Measurements from ENCODE around the gene LRRC46. TPM values are rescaled to one million over a fixed set of nuclear protein-coding genes. Genes with fewer than 3 reads are reported as not detected.

LRRC46 gene
- total and polyA plus RNA-seq, 2 donors = 0.19 to 2.4 TPM

DNA sequence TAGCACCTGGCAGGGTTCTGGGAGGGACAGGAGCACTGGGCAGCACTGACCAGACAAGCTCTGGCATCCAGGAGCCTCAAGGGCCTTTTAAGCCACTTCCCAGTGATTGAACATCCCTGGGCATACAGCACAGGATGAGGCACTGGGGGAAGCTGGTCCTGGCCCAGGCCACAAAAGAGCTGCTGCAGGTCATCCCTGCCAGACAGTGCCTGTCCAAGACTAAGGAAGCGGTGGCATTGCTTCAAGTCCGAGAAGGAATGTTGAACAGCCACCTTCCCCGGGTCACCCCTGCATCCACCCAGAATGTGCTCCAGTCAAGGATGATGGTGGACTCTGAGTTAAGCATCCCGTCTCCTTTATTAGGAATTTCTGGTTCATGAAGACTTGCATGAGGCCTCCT, 8.7 kb upstream of the LRRC46 start:
- Histone ChIP-seq H3K27ac (ENCODE audit: low read depth in 1 of 2, low read length in 1 of 2) (no peak overlapping the region), H3K36me3 (ENCODE audit: control insufficient read depth in 2 of 2, insufficient read depth in 2 of 2, low read length in 1 of 2) (peaks cover 49 to 60% of the 10 kb centered on the region in 2 donors), H3K27me3 (ENCODE audit: control insufficient read depth in 2 of 2, insufficient read depth in 1 of 2, low read length in 1 of 2) (no peaks in the 10 kb centered on the region), H3K4me3 (ENCODE audit: low read length in 2 of 2) (no peak overlapping the region), H3K4me1 (ENCODE audit: control insufficient read depth in 2 of 2, insufficient read depth in 2 of 2, low read length in 2 of 2) (peaks cover 14 to 15% of the 10 kb centered on the region in 2 donors), H3K9me3 (ENCODE audit: control insufficient read depth in 2 of 2, insufficient read depth in 1 of 2, low read length in 1 of 2) (no peaks in the 10 kb centered on the region)
- no peak for DNase-seq (ENCODE audit: low read depth in 6 of 9, low spot score in 9 of 9)
- 99% methylated on average over 4 of the region's 4 CpGs for WGBS

DNA sequence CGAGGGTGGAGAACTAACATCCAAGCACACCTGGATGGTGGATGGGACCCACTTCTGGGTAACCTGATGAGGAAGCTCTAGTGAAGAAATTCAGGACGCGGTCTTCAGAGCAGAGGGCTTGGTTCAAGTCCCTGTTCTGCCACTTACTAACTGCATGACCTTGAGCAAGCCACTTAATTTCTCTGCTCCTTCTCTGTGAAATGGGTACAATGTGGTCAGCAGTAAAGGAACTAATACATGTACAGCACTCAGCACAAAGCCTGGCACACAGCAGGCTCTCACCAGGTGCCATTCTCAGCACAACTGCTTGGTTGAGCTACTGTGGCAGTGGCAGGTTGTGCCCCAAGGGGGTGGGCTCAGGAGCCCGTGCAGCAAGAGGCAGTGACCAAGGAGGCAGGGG, 8.0 kb upstream of the LRRC46 start:
- no peak overlapping the region for H3K4me3 ChIP-seq (ENCODE audit: low read length in 2 of 2)
- 95% methylated on average over 4 of the region's 4 CpGs for WGBS
- H3K36me3 ChIP-seq (ENCODE audit: control insufficient read depth in 2 of 2, insufficient read depth in 2 of 2, low read length in 1 of 2) = peaks cover 48 to 58% of the 10 kb centered on the region in 2 donors
- H3K27ac ChIP-seq (ENCODE audit: low read depth in 1 of 2, low read length in 1 of 2) = no peak overlapping the region
- no peak for DNase-seq (ENCODE audit: low read depth in 6 of 9, low spot score in 9 of 9)
- H3K27me3 ChIP-seq (ENCODE audit: control insufficient read depth in 2 of 2, insufficient read depth in 1 of 2, low read length in 1 of 2) = no peaks in the 10 kb centered on the region
- H3K9me3 ChIP-seq (ENCODE audit: control insufficient read depth in 2 of 2, insufficient read depth in 1 of 2, low read length in 1 of 2) = no peaks in the 10 kb centered on the region
- peaks cover 14 to 15% of the 10 kb centered on the region in 2 donors for H3K4me1 ChIP-seq (ENCODE audit: control insufficient read depth in 2 of 2, insufficient read depth in 2 of 2, low read length in 2 of 2)

DNA sequence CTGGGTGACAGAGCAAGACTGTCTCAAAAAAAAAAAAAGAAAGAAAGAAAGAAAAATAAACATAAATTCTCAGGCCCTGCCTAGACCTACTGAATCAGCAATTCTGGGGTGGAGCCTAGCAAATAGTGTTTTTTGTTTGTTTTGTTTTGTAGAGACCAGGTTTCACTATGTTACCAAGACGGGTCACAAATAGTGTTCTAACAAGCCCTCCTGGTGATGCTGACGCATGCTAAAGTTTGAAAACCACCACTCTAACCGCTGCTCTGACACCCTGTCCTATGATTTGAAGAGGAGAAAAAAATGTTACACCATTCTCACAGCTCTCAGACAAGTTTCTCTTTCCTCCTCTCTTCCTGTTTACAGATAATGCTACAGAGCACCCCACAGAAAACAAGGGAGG, 1.6 kb upstream of the LRRC46 start:
- no peak overlapping the region for H3K4me3 ChIP-seq (ENCODE audit: low read length in 2 of 2)

DNA sequence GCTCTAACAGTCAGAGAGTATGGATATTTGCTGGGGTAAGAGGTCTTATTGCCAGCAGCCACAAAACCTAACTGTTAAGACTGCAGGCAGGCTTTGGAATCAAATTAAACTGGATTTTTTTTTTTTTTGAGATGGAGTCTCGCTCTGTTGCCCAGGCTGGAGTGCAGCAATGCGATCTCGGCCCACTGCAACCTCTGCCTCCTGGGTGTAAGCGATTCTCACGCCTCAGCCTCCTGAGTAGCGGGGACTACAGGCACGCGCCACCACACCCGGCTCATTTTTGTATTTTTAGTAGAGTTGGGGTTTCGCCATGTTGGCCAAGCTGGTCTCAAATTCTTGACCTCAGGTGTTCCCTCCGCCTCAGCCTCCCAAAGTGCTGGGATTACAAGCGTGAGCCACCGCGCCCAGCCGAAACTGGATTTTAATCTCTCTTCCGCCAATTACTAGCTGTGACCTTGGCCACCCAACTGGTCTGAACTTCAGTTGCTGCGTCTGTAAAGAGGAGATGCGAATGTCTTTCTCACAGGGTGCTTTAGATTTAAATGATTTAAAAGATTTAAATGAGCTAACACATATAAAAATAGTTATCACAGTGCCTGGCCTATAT, 971 bp upstream of the LRRC46 start:
- WGBS = 76% methylated on average over 18 of the region's 18 CpGs
- Histone ChIP-seq H3K9me3 (ENCODE audit: control insufficient read depth in 2 of 2, insufficient read depth in 1 of 2, low read length in 1 of 2) (no peaks in the 10 kb centered on the region), H3K27me3 (ENCODE audit: control insufficient read depth in 2 of 2, insufficient read depth in 1 of 2, low read length in 1 of 2) (no peaks in the 10 kb centered on the region), H3K4me3 (ENCODE audit: low read length in 2 of 2) (peak overlapping the region; percentile 59 to 85), H3K4me1 (ENCODE audit: control insufficient read depth in 2 of 2, insufficient read depth in 2 of 2, low read length in 2 of 2) (peaks cover 11 to 21% of the 10 kb centered on the region in 2 donors), H3K36me3 (ENCODE audit: control insufficient read depth in 2 of 2, insufficient read depth in 2 of 2, low read length in 1 of 2) (peaks cover 25 to 29% of the 10 kb centered on the region in 2 donors), H3K27ac (ENCODE audit: low read depth in 1 of 2, low read length in 1 of 2) (peak overlapping the region in 1 of 2 donors; percentile 77)
- DNase-seq (ENCODE audit: low read depth in 6 of 9, low spot score in 9 of 9) = no peak

More for the DNA sequence above, 1.6 kb upstream of the LRRC46 start:
- WGBS = 95% methylated on average over 3 of the region's 3 CpGs
- peaks cover 11 to 21% of the 10 kb centered on the region in 2 donors for H3K4me1 ChIP-seq (ENCODE audit: control insufficient read depth in 2 of 2, insufficient read depth in 2 of 2, low read length in 2 of 2)
- no peaks in the 10 kb centered on the region for H3K27me3 ChIP-seq (ENCODE audit: control insufficient read depth in 2 of 2, insufficient read depth in 1 of 2, low read length in 1 of 2)
- H3K36me3 ChIP-seq (ENCODE audit: control insufficient read depth in 2 of 2, insufficient read depth in 2 of 2, low read length in 1 of 2) = peaks cover 29 to 33% of the 10 kb centered on the region in 2 donors
- H3K9me3 ChIP-seq (ENCODE audit: control insufficient read depth in 2 of 2, insufficient read depth in 1 of 2, low read length in 1 of 2) = no peaks in the 10 kb centered on the region
- H3K27ac ChIP-seq (ENCODE audit: low read depth in 1 of 2, low read length in 1 of 2) = peak overlapping the region in 1 of 2 donors; percentile 26
- DNase-seq (ENCODE audit: low read depth in 6 of 9, low spot score in 9 of 9) = no peak

DNA sequence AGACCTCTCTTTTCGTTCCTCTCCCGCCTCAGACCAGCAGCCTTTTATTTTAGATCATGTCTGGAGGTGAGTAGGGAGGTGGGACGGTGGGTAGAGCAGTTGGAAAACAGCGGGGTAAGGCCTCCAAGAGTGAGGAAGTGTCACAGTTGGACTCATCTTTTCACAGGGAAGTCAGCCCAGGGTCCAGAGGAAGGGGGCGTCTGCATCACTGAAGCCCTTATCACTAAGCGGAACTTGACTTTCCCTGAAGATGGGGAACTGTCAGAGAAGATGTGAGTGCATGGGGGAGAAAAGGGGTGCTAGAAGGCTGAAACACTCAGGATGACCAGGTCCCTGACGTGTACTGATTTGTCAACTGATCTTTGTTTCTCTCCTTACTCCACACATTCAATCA, 461 bp downstream of the LRRC46 start:
- peaks cover 11 to 21% of the 10 kb centered on the region in 2 donors for H3K4me1 ChIP-seq (ENCODE audit: control insufficient read depth in 2 of 2, insufficient read depth in 2 of 2, low read length in 2 of 2)
- no peak for DNase-seq (ENCODE audit: low read depth in 6 of 9, low spot score in 9 of 9)
- H3K9me3 ChIP-seq (ENCODE audit: control insufficient read depth in 2 of 2, insufficient read depth in 1 of 2, low read length in 1 of 2) = peaks cover 0 to 1% of the 10 kb centered on the region in 2 donors
- H3K27me3 ChIP-seq (ENCODE audit: control insufficient read depth in 2 of 2, insufficient read depth in 1 of 2, low read length in 1 of 2) = no peaks in the 10 kb centered on the region
- H3K27ac ChIP-seq (ENCODE audit: low read depth in 1 of 2, low read length in 1 of 2) = no peak overlapping the region
- peaks cover 18 to 21% of the 10 kb centered on the region in 2 donors for H3K36me3 ChIP-seq (ENCODE audit: control insufficient read depth in 2 of 2, insufficient read depth in 2 of 2, low read length in 1 of 2)
- peak overlapping the region; percentile 59 to 85 for H3K4me3 ChIP-seq (ENCODE audit: low read length in 2 of 2)
- WGBS = 16% methylated on average over 7 of the region's 7 CpGs

- H3K4me3 ChIP-seq (ENCODE audit: low read length in 2 of 2) = no peak overlapping the region
- peaks cover 6 to 11% of the 10 kb centered on the region in 2 donors for H3K36me3 ChIP-seq (ENCODE audit: control insufficient read depth in 2 of 2, insufficient read depth in 2 of 2, low read length in 1 of 2)
- peaks cover 11 to 21% of the 10 kb centered on the region in 2 donors for H3K4me1 ChIP-seq (ENCODE audit: control insufficient read depth in 2 of 2, insufficient read depth in 2 of 2, low read length in 2 of 2)
- 72% methylated on average over 5 of the region's 5 CpGs for WGBS
- no peak for DNase-seq (ENCODE audit: low read depth in 6 of 9, low spot score in 9 of 9)
- H3K9me3 ChIP-seq (ENCODE audit: control insufficient read depth in 2 of 2, insufficient read depth in 1 of 2, low read length in 1 of 2) = peaks cover 0 to 1% of the 10 kb centered on the region in 2 donors
- H3K27ac ChIP-seq (ENCODE audit: low read depth in 1 of 2, low read length in 1 of 2) = no peak overlapping the region
- no peaks in the 10 kb centered on the region for H3K27me3 ChIP-seq (ENCODE audit: control insufficient read depth in 2 of 2, insufficient read depth in 1 of 2, low read length in 1 of 2)
These were observed 3.3 kb downstream of the LRRC46 start for GRCh38 chr17:47834756-47835155.

- H3K9me3 ChIP-seq (ENCODE audit: control insufficient read depth in 2 of 2, insufficient read depth in 1 of 2, low read length in 1 of 2) = peaks cover 0 to 1% of the 10 kb centered on the region in 2 donors
- H3K4me1 ChIP-seq (ENCODE audit: control insufficient read depth in 2 of 2, insufficient read depth in 2 of 2, low read length in 2 of 2) = peaks cover 13 to 22% of the 10 kb centered on the region in 2 donors
- peaks cover 6 to 11% of the 10 kb centered on the region in 2 donors for H3K36me3 ChIP-seq (ENCODE audit: control insufficient read depth in 2 of 2, insufficient read depth in 2 of 2, low read length in 1 of 2)
- H3K4me3 ChIP-seq (ENCODE audit: low read length in 2 of 2) = no peak overlapping the region
- no peak for DNase-seq (ENCODE audit: low read depth in 6 of 9, low spot score in 9 of 9)
- H3K27ac ChIP-seq (ENCODE audit: low read depth in 1 of 2, low read length in 1 of 2) = no peak overlapping the region
- H3K27me3 ChIP-seq (ENCODE audit: control insufficient read depth in 2 of 2, insufficient read depth in 1 of 2, low read length in 1 of 2) = peaks cover 0 to 5% of the 10 kb centered on the region in 2 donors
- 98% methylated on average over 6 of the region's 6 CpGs for WGBS
These were observed 5.1 kb downstream of the LRRC46 start for GRCh38 chr17:47836601-47837000.

DNA sequence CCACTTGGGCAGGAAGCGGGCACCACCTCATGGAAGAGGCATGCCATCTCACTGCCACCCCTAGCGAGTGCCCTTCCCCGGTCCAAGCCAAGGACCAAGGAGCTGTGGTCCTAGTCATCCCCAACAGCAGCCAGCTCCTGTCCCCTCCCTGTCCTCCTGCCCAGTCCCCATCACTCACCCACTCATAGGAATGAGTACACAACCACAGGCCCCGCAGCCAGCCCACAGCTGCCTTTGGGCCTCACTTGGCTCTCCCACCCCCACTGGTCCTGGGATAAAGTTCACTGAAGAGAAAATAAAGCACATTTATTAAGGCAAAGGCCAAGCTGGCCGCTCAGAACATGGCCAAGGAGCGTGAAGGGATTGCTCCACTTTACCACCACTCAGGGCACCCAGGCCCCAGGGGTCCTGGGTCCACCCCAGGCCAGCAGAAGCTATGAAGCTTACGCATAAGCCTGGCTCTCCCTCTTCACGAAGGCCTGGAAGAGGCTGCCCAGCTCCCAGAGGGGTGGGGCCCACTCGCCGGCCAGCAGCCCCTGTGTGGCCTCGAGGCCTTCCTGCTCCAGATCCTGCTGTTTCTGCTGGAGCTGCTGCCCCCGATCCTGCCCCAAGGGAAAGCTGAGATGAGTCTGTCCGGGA, 6.0 kb downstream of the LRRC46 start:
- Histone ChIP-seq H3K27me3 (ENCODE audit: control insufficient read depth in 2 of 2, insufficient read depth in 1 of 2, low read length in 1 of 2) (peaks cover 0 to 5% of the 10 kb centered on the region in 2 donors), H3K36me3 (ENCODE audit: control insufficient read depth in 2 of 2, insufficient read depth in 2 of 2, low read length in 1 of 2) (peaks cover 6 to 11% of the 10 kb centered on the region in 2 donors), H3K9me3 (ENCODE audit: control insufficient read depth in 2 of 2, insufficient read depth in 1 of 2, low read length in 1 of 2) (peaks cover 0 to 1% of the 10 kb centered on the region in 2 donors), H3K27ac (ENCODE audit: low read depth in 1 of 2, low read length in 1 of 2) (no peak overlapping the region), H3K4me3 (ENCODE audit: low read length in 2 of 2) (no peak overlapping the region), H3K4me1 (ENCODE audit: control insufficient read depth in 2 of 2, insufficient read depth in 2 of 2, low read length in 2 of 2) (peaks cover 11 to 18% of the 10 kb centered on the region in 2 donors)
- DNase-seq (ENCODE audit: low read depth in 6 of 9, low spot score in 9 of 9) = no peak
- 94% methylated on average over 13 of the region's 13 CpGs for WGBS

GRCh38 chr17:47838636-47839035, 7.2 kb downstream of the LRRC46 start:
- DNase-seq (ENCODE audit: low read depth in 6 of 9, low spot score in 9 of 9) = no peak
- peaks cover 11 to 28% of the 10 kb centered on the region in 2 donors for H3K4me1 ChIP-seq (ENCODE audit: control insufficient read depth in 2 of 2, insufficient read depth in 2 of 2, low read length in 2 of 2)
- H3K4me3 ChIP-seq (ENCODE audit: low read length in 2 of 2) = no peak overlapping the region
- WGBS = 98% methylated on average over 13 of the region's 13 CpGs
- H3K27ac ChIP-seq (ENCODE audit: low read depth in 1 of 2, low read length in 1 of 2) = no peak overlapping the region
- H3K36me3 ChIP-seq (ENCODE audit: control insufficient read depth in 2 of 2, insufficient read depth in 2 of 2, low read length in 1 of 2) = peaks cover 6 to 11% of the 10 kb centered on the region in 2 donors
- peaks cover 0 to 5% of the 10 kb centered on the region in 2 donors for H3K27me3 ChIP-seq (ENCODE audit: control insufficient read depth in 2 of 2, insufficient read depth in 1 of 2, low read length in 1 of 2)
- peaks cover 0 to 1% of the 10 kb centered on the region in 2 donors for H3K9me3 ChIP-seq (ENCODE audit: control insufficient read depth in 2 of 2, insufficient read depth in 1 of 2, low read length in 1 of 2)

All from thymus (tissue), 11 donors.